K562 (cell line): Measurements from ENCODE around the gene ETV2. TPM values are rescaled to one million over a fixed set of nuclear protein-coding genes. Genes with fewer than 3 reads are reported as not detected.

Source experiments
- BRD9 ChIP-seq: fragments of 450-650 bp; IDR thresholded peaks from 2 replicates; pipeline ENCODE4 v1.6.1; 2018; ENCODE audit warnings: low read depth; ENCODE audit not compliant: partially characterized antibody
- CHD4 ChIP-seq: fragments of 200-600 bp; sonication (generic); IDR thresholded peaks from 3 replicates; pipeline ENCODE4 v1.6.1; 2012; ENCODE audit warnings: low read depth, mild to moderate bottlenecking, mixed read lengths, low read length, inconsistent platforms; ENCODE audit not compliant: insufficient read depth, insufficient replicate concordance, poor library complexity, severe bottlenecking
- ETS2 ChIP-seq: IDR thresholded peaks from 2 replicates; pipeline ENCODE4 v1.6.1; 2016; ENCODE audit warnings: borderline replicate concordance, missing genetic modification characterization, mild to moderate bottlenecking, moderate library complexity, missing compliant biosample characterization; ENCODE audit not compliant: poor library complexity, severe bottlenecking
- FUS ChIP-seq: fragments of 200-400 bp; formaldehyde crosslinking; optimal IDR thresholded peaks from 2 replicates; pipeline ENCODE3; 2017; ENCODE audit warnings: low read depth, low read length
- MAZ ChIP-seq, 2 experiments: fragments of 450-650 bp in 1 of 2; sonication (generic) in 1 of 2; formaldehyde crosslinking; IDR thresholded peaks in 1 of 2; conservative IDR thresholded peaks in 1 of 2; 2 replicates each; pipeline versions ENCODE4 v1.4.0 to v1.5.0; 2020; ENCODE audit warnings: mild to moderate bottlenecking in 1 of 2, missing genetic modification reagents in 1 of 2
- MEF2D ChIP-seq: conservative IDR thresholded peaks from 2 replicates; pipeline ENCODE4 v1.6.1; 2016; ENCODE audit warnings: low read depth, missing genetic modification characterization, missing compliant biosample characterization
- NCOA2 ChIP-seq, 2 experiments: fragments of 450-650 bp; IDR thresholded peaks; 2 replicates each; pipeline ENCODE4 v1.6.1; 2018; ENCODE audit warnings: mild to moderate bottlenecking in 2 of 2, moderate library complexity in 1 of 2; ENCODE audit not compliant: partially characterized antibody in 2 of 2
- NFE2L1 ChIP-seq: fragments of 450-650 bp; IDR thresholded peaks from 2 replicates; pipeline ENCODE4 v1.6.1; 2016; ENCODE audit warnings: missing genetic modification characterization, low read depth, mild to moderate bottlenecking, missing compliant biosample characterization, moderate library complexity, borderline replicate concordance
- NONO ChIP-seq, 2 experiments: fragments of 200-400 bp in 1 of 2; fragments of 450-650 bp in 1 of 2; formaldehyde crosslinking in 1 of 2; IDR thresholded peaks; 2 replicates each; pipeline ENCODE4 v1.6.1; 2017; ENCODE audit warnings: low read depth in 2 of 2, mild to moderate bottlenecking in 2 of 2, moderate library complexity in 2 of 2, low read length in 1 of 2
- NR1H2 ChIP-seq: sonication (generic); formaldehyde crosslinking; IDR thresholded peaks from 2 replicates; pipeline ENCODE4 v1.4.0; 2020; ENCODE audit warnings: mild to moderate bottlenecking, missing genetic modification reagents
- OTX1 ChIP-seq: fragments of 450-650 bp; formaldehyde crosslinking; IDR thresholded peaks from 2 replicates; pipeline ENCODE4 v1.4.0; 2022; ENCODE audit warnings: mild to moderate bottlenecking
- PHB2 ChIP-seq: fragments of 450-650 bp; IDR thresholded peaks from 2 replicates; pipeline ENCODE4 v1.6.1; 2017; ENCODE audit warnings: low read depth
- PHF20 ChIP-seq: fragments of 450-650 bp; IDR thresholded peaks from 2 replicates; pipeline ENCODE4 v1.6.1; 2018; ENCODE audit not compliant: partially characterized antibody
- SMARCE1 ChIP-seq: fragments of 450-650 bp; IDR thresholded peaks from 2 replicates; pipeline ENCODE4 v1.7.1; 2016; ENCODE audit warnings: mild to moderate bottlenecking
- USF2 ChIP-seq: sonication (generic); formaldehyde crosslinking; IDR thresholded peaks from 2 replicates; pipeline ENCODE4 v1.5.0; 2020; ENCODE audit warnings: missing genetic modification reagents
- ZNF212 ChIP-seq: fragments of 450-650 bp; formaldehyde crosslinking; IDR thresholded peaks from 2 replicates; pipeline ENCODE4 v1.4.0; 2020; ENCODE audit warnings: mild to moderate bottlenecking
- polyA plus RNA-seq, 8 experiments: library from polyadenylated mRNA; depleted of rRNA in 4 of 8; stranded (reverse) in 5 of 8; unstranded in 3 of 8; fragments of >200 nt; fragmentation: Nextera tagmentation in 2 of 8; fragmentation: Illumina TruSeq in 1 of 8; extraction: Ambion mirVana in 2 of 8; extraction: Trizol in 1 of 8; gene quantifications; 2 replicates each; pipeline versions ENCODE4 v1.2.1 to v1.2.3, GENCODE V29; 2011 to 2014; ENCODE audit warnings: inconsistent platforms in 1 of 8, missing spikeins in 1 of 8
- total RNA-seq, 7 experiments: library from RNA; depleted of rRNA in 6 of 7; stranded (reverse); fragments of >200 nt in 6 of 7; fragmentation: Illumina TruSeq in 2 of 7; extraction: Trizol in 2 of 7; gene quantifications; 2 replicates each; pipeline versions ENCODE4 v1.2.1 to v1.2.3, GENCODE V29; 2011 to 2021; ENCODE audit warnings: low replicate concordance in 1 of 7
- TF ChIP-seq, protein P1 (sequence below): sonication (generic); formaldehyde crosslinking; IDR thresholded peaks from 2 replicates; pipeline ENCODE4 v1.8.0; 2023; ENCODE audit warnings: mild to moderate bottlenecking, missing genetic modification reagents
- TF ChIP-seq, protein P2 (sequence below): fragments of 450-650 bp; IDR thresholded peaks from 2 replicates; pipeline ENCODE4 v1.7.1; 2018; ENCODE audit warnings: mild to moderate bottlenecking, low read depth; ENCODE audit not compliant: partially characterized antibody

ETV2 gene
- total and polyA plus RNA-seq, 9 of the 15 experiments (the other 6 are each of a cell fraction or from before 2014, with no cell fraction given) = 0.11 to 3.7 (median 0.55) TPM

- TF ChIP-seq MEF2D = no peak
- no peak for TF ChIP-seq NFE2L1 (tag)
- TF ChIP-seq MAZ (CRISPR knock-in tag; conservative IDR thresholded peaks at IDR 0.05 in 1 of 2, IDR thresholded peaks at IDR 0.05 in 1 of 2) = peak; percentile 68 to 78; a peak in 2 of 4 replicates
- TF ChIP-seq PHB2 = no peak
- peak; percentile 95 for TF ChIP-seq PHF20
- TF ChIP-seq, protein P1, sequence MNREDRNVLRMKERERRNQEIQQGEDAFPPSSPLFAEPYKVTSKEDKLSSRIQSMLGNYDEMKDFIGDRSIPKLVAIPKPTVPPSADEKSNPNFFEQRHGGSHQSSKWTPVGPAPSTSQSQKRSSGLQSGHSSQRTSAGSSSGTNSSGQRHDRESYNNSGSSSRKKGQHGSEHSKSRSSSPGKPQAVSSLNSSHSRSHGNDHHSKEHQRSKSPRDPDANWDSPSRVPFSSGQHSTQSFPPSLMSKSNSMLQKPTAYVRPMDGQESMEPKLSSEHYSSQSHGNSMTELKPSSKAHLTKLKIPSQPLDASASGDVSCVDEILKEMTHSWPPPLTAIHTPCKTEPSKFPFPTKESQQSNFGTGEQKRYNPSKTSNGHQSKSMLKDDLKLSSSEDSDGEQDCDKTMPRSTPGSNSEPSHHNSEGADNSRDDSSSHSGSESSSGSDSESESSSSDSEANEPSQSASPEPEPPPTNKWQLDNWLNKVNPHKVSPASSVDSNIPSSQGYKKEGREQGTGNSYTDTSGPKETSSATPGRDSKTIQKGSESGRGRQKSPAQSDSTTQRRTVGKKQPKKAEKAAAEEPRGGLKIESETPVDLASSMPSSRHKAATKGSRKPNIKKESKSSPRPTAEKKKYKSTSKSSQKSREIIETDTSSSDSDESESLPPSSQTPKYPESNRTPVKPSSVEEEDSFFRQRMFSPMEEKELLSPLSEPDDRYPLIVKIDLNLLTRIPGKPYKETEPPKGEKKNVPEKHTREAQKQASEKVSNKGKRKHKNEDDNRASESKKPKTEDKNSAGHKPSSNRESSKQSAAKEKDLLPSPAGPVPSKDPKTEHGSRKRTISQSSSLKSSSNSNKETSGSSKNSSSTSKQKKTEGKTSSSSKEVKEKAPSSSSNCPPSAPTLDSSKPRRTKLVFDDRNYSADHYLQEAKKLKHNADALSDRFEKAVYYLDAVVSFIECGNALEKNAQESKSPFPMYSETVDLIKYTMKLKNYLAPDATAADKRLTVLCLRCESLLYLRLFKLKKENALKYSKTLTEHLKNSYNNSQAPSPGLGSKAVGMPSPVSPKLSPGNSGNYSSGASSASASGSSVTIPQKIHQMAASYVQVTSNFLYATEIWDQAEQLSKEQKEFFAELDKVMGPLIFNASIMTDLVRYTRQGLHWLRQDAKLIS (CRISPR knock-in tag) = no peak
- no peak for TF ChIP-seq NONO (IDR thresholded peaks at IDR 0.05; ENCODE audit: low read depth in 2 of 2, low read length in 1 of 2)
- TF ChIP-seq BRD9 = no peak
- TF ChIP-seq NCOA2 (IDR thresholded peaks at IDR 0.05; ENCODE audit: partially characterized antibody in 2 of 2) = no peak
- no peak for TF ChIP-seq USF2
- TF ChIP-seq NR1H2 = no peak
- no peak for TF ChIP-seq ETS2 (tag)
- TF ChIP-seq, protein P2, sequence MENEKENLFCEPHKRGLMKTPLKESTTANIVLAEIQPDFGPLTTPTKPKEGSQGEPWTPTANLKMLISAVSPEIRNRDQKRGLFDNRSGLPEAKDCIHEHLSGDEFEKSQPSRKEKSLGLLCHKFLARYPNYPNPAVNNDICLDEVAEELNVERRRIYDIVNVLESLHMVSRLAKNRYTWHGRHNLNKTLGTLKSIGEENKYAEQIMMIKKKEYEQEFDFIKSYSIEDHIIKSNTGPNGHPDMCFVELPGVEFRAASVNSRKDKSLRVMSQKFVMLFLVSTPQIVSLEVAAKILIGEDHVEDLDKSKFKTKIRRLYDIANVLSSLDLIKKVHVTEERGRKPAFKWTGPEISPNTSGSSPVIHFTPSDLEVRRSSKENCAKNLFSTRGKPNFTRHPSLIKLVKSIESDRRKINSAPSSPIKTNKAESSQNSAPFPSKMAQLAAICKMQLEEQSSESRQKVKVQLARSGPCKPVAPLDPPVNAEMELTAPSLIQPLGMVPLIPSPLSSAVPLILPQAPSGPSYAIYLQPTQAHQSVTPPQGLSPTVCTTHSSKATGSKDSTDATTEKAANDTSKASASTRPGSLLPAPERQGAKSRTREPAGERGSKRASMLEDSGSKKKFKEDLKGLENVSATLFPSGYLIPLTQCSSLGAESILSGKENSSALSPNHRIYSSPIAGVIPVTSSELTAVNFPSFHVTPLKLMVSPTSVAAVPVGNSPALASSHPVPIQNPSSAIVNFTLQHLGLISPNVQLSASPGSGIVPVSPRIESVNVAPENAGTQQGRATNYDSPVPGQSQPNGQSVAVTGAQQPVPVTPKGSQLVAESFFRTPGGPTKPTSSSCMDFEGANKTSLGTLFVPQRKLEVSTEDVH = peak; percentile 98
- no peak for TF ChIP-seq FUS
- TF ChIP-seq CHD4 = no peak
- TF ChIP-seq ZNF212 (CRISPR knock-in tag) = peak; percentile 79; the same call in 1 of the 2 replicates
- TF ChIP-seq OTX1 (CRISPR knock-in tag) = peak; percentile 78; the same call in 1 of the 2 replicates
- TF ChIP-seq SMARCE1 = no peak
Measured at GRCh38 chr19:35612559-35613321, 28.8 kb upstream of the ETV2 start, which contains the start of gene HAUS5 (continued).
